BE2C (cell line): ENCODE measurements around the gene DCAF15.

Source experiments
- DNase-seq: peaks from one replicate; pipeline ENCODE4 v3.0.0-alpha.2; 2020
- H3K27me3 ChIP-seq: fragments of 250-450 bp; sonication (Bioruptor Pico); 2 replicates; pipeline ENCODE4 v1.5.1; 2020; ENCODE audit warnings: mild to moderate bottlenecking
- H3K36me3 ChIP-seq: fragments of 250-450 bp; sonication (Bioruptor Pico); 2 replicates; pipeline ENCODE4 v1.5.1; 2020; ENCODE audit warnings: mild to moderate bottlenecking
- H3K4me1 ChIP-seq: fragments of 250-450 bp; sonication (Bioruptor Pico); 2 replicates; pipeline ENCODE4 v1.5.1; 2020
- H3K4me3 ChIP-seq: 2 replicates; pipeline ENCODE4 v1.5.1; 2011; ENCODE audit warnings: low read depth, low read length
- H3K9me3 ChIP-seq: fragments of 250-450 bp; sonication (Bioruptor Pico); 2 replicates; pipeline ENCODE4 v1.5.1; 2020
- CTCF ChIP-seq: IDR thresholded peaks from 2 replicates; pipeline ENCODE4 v1.5.1; 2012; ENCODE audit warnings: mild to moderate bottlenecking, low read depth, low read length

Gene DCAF15

GRCh38 chr19:13908674-13909073 is 43.6 kb upstream of the DCAF15 start:
- TF ChIP-seq CTCF = no peak
- H3K36me3 ChIP-seq = peaks cover 9% of the 10 kb centered on the region
- H3K4me1 ChIP-seq = no peaks in the 10 kb centered on the region
- no peak overlapping the region for H3K4me3 ChIP-seq
- DNase-seq = no peak
- no peaks in the 10 kb centered on the region for H3K9me3 ChIP-seq
- no peaks in the 10 kb centered on the region for H3K27me3 ChIP-seq

GRCh38 chr19:13909430-13909829 is 42.9 kb upstream of the DCAF15 start:
- TF ChIP-seq CTCF = no peak
- no peak for DNase-seq

GRCh38 chr19:13913352-13913751 is 39.0 kb upstream of the DCAF15 start:
- H3K9me3 ChIP-seq = no peaks in the 10 kb centered on the region
- no peaks in the 10 kb centered on the region for H3K27me3 ChIP-seq
- TF ChIP-seq CTCF = no peak
- no peaks in the 10 kb centered on the region for H3K4me1 ChIP-seq
- no peak for DNase-seq
- peaks cover 16% of the 10 kb centered on the region for H3K36me3 ChIP-seq
- no peak overlapping the region for H3K4me3 ChIP-seq

More at GRCh38 chr19:13909430-13909829, 42.9 kb upstream of the DCAF15 start:
- Histone ChIP-seq H3K4me1 (no peaks in the 10 kb centered on the region), H3K36me3 (peaks cover 9% of the 10 kb centered on the region), H3K27me3 (no peaks in the 10 kb centered on the region), H3K9me3 (no peaks in the 10 kb centered on the region), H3K4me3 (no peak overlapping the region)

GRCh38 chr19:13914777-13915176 is 37.5 kb upstream of the DCAF15 start:
- Histone ChIP-seq H3K4me3 (no peak overlapping the region), H3K27me3 (no peaks in the 10 kb centered on the region), H3K4me1 (no peaks in the 10 kb centered on the region), H3K9me3 (no peaks in the 10 kb centered on the region), H3K36me3 (peaks cover 16% of the 10 kb centered on the region)
- TF ChIP-seq CTCF = no peak
- DNase-seq = no peak

GRCh38 chr19:13917888-13918406 is 34.4 kb upstream of the DCAF15 start:
- 0 out of 2 replicates have a peak, but pooled peaks cover 4% of the 10 kb centered on the region for H3K9me3 ChIP-seq
- H3K4me1 ChIP-seq = no peaks in the 10 kb centered on the region
- peaks cover 21% of the 10 kb centered on the region for H3K36me3 ChIP-seq
- H3K4me3 ChIP-seq = no peak overlapping the region
- no peak for TF ChIP-seq CTCF
- no peaks in the 10 kb centered on the region for H3K27me3 ChIP-seq
- DNase-seq = no peak

GRCh38 chr19:13918726-13919411 is 33.4 kb upstream of the DCAF15 start:
- Histone ChIP-seq H3K4me1 (no peaks in the 10 kb centered on the region), H3K9me3 (0 out of 2 replicates have a peak, but pooled peaks cover 4% of the 10 kb centered on the region), H3K36me3 (peaks cover 17% of the 10 kb centered on the region), H3K4me3 (no peak overlapping the region), H3K27me3 (no peaks in the 10 kb centered on the region)
- no peak for TF ChIP-seq CTCF
- DNase-seq = no peak
